Spleen (tissue), 11 donors: ENCODE measurements around the gene NDUFS2. TPM values are rescaled to one million over a fixed set of nuclear protein-coding genes. Genes with fewer than 3 reads are reported as not detected.
"Not testable (repeated sequence)": the region's sequence is repeated elsewhere in the genome, so short reads cannot be mapped to it uniquely, and the experiment has no call there.

ENCODE experiments used
- DNase-seq: peaks from one replicate; pipeline ENCODE4 v3.0.0-alpha.2; 2020
- H3K27ac ChIP-seq, 8 donors: fragments of 200-600 bp; sonication (generic) in 7 of 8; 1 replicate in 4 of 8; 2 replicates in 4 of 8; pipeline versions ENCODE4 v1.5.0 to v1.8.0; 2016 to 2021; ENCODE audit warnings: inconsistent platforms in 4 of 8, mild to moderate bottlenecking in 4 of 8, moderate library complexity in 1 of 8
- H3K27me3 ChIP-seq, 7 donors: fragments of 200-600 bp; sonication (generic) in 6 of 7; replicated peaks in 1 of 7; 1 replicate in 4 of 7; 2 replicates in 3 of 7; pipeline versions ENCODE4 v1.5.0 to v1.8.0; 2016 to 2021; ENCODE audit warnings: inconsistent platforms in 3 of 7, mild to moderate bottlenecking in 1 of 7
- H3K36me3 ChIP-seq, 6 donors: fragments of 200-600 bp; sonication (generic) in 5 of 6; 1 replicate in 4 of 6; 2 replicates in 2 of 6; pipeline versions ENCODE4 v1.5.0 to v1.8.0; 2016 to 2021; ENCODE audit warnings: inconsistent platforms in 2 of 6
- H3K4me1 ChIP-seq, 6 donors: fragments of 200-600 bp; sonication (generic) in 5 of 6; 1 replicate in 3 of 6; 2 replicates in 3 of 6; pipeline versions ENCODE4 v1.5.0 to v1.8.0; 2016 to 2021; ENCODE audit warnings: inconsistent platforms in 3 of 6
- H3K4me3 ChIP-seq, 8 donors: fragments of 200-600 bp; sonication (generic) in 7 of 8; 1 replicate in 4 of 8; 2 replicates in 4 of 8; pipeline versions ENCODE4 v1.5.0 to v1.8.0; 2016 to 2021; ENCODE audit warnings: inconsistent platforms in 4 of 8, mild to moderate bottlenecking in 4 of 8, moderate library complexity in 2 of 8
- H3K9me3 ChIP-seq, 8 donors: fragments of 200-600 bp; sonication (generic) in 7 of 8; 1 replicate in 4 of 8; 2 replicates in 4 of 8; pipeline versions ENCODE4 v1.5.0 to v1.8.0; 2016 to 2021; ENCODE audit warnings: inconsistent platforms in 4 of 8
- POLR2A ChIP-seq, 3 donors: fragments of 450-650 bp; IDR thresholded peaks; one replicate each; pipeline ENCODE4 v1.5.1; 2017; ENCODE audit warnings: antibody characterized with exemption in 3 of 3, mild to moderate bottlenecking in 1 of 3
- POLR2AphosphoS5 ChIP-seq, 3 donors: sonication (generic); formaldehyde crosslinking; IDR thresholded peaks; one replicate each; pipeline ENCODE4 v1.5.1; 2017; ENCODE audit warnings: antibody characterized with exemption in 3 of 3
- WGBS, 5 donors: extraction: QIAGEN DNeasy Blood & Tissue Kit in 3 of 5; methylation state at CpG; one replicate each; pipeline versions ENCODE4 v1.1.5 to v1.1.7; 2013 to 2018; 5-methylcytosine and 5-hydroxymethylcytosine counted together
- intact Hi-C: fragments of 100-400 bp; cut with DNase I; formaldehyde crosslinking; loops from one replicate; pipeline ENCODE4 v1.15.0; 2023; ENCODE audit warnings: low total_unique reads
- polyA plus RNA-seq, 3 donors: library from polyadenylated mRNA; stranded (reverse); fragments of 200-250 nt; gene quantifications; one replicate each; pipeline ENCODE4 v1.2.1, GENCODE V29; 2013
- total RNA-seq, 7 donors: library from RNA; depleted of rRNA in 3 of 7; stranded (reverse); fragments of >200 nt in 3 of 7; fragmentation: NEBNext Ultra II Directional in 4 of 7; extraction: Animal tissue kit (Norgen Biotek cat#: 25700) in 4 of 7; gene quantifications; one replicate each; pipeline versions ENCODE4 v1.1.0 to v1.2.1, GENCODE V29; 2016 to 2021
- TF ChIP-seq, protein P1 (sequence below), 11 experiments: fragments of 200-600 bp in 7 of 11; fragments of 450-650 bp in 4 of 11; sonication (generic) in 4 of 11; IDR thresholded peaks in 8 of 11; conservative IDR thresholded peaks in 3 of 11; 1 replicate in 7 of 11; 2 replicates in 4 of 11; pipeline versions ENCODE4 v1.4.0 to v1.8.0; 2016 to 2021; ENCODE audit warnings: antibody characterized with exemption in 11 of 11, inconsistent platforms in 4 of 11, mild to moderate bottlenecking in 1 of 11
- donor health status: healthy with polysubstance abuse.
- donor health status: DM: no; HTN: no; CAD: no; lungs with moderate emphysema.
- donor health status: DM: no; HTN: no; CAD: no.
- donor health status: Bipolar disorder and iron deficiency.
- donor health status: healthy.
- donor health status: DM: no; HTN: no; CAD: no.
- donor health status: DM: yes; HTN: yes; CAD: no.

Gene NDUFS2
- total and polyA plus RNA-seq, 10 donors = 27.0 to 110 (median 83.6) TPM

GRCh38 chr1:161251579-161251978 lies 49.4 kb downstream of the NDUFS2 start:
- TF ChIP-seq, protein P1, sequence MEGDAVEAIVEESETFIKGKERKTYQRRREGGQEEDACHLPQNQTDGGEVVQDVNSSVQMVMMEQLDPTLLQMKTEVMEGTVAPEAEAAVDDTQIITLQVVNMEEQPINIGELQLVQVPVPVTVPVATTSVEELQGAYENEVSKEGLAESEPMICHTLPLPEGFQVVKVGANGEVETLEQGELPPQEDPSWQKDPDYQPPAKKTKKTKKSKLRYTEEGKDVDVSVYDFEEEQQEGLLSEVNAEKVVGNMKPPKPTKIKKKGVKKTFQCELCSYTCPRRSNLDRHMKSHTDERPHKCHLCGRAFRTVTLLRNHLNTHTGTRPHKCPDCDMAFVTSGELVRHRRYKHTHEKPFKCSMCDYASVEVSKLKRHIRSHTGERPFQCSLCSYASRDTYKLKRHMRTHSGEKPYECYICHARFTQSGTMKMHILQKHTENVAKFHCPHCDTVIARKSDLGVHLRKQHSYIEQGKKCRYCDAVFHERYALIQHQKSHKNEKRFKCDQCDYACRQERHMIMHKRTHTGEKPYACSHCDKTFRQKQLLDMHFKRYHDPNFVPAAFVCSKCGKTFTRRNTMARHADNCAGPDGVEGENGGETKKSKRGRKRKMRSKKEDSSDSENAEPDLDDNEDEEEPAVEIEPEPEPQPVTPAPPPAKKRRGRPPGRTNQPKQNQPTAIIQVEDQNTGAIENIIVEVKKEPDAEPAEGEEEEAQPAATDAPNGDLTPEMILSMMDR (IDR thresholded peaks at IDR 0.05 in 8 of 11, conservative IDR thresholded peaks at IDR 0.05 in 3 of 11) = no peak
- no peak for TF ChIP-seq POLR2A (IDR thresholded peaks at IDR 0.05)
- no peak for TF ChIP-seq POLR2AphosphoS5 (IDR thresholded peaks at IDR 0.05)
- Histone ChIP-seq H3K36me3 (no peaks in the 10 kb centered on the region), H3K27me3 (no peaks in the 10 kb centered on the region), H3K4me1 (no peaks in the 10 kb centered on the region), H3K27ac (no peak overlapping the region), H3K4me3 (no peak overlapping the region), H3K9me3 (peaks cover 0 to 16% (median 7%) of the 10 kb centered on the region in 8 donors)
- intact Hi-C loops = no loop called here
- DNase-seq = no peak
- WGBS, 5 donors = 90 to 98% (median 97%) methylated on average over 8 of the region's 8 CpGs

GRCh38 chr1:161255302-161255701 lies 53.1 kb downstream of the NDUFS2 start:
- DNase-seq, intact Hi-C loops, H3K27ac ChIP-seq, H3K36me3 ChIP-seq, H3K4me3 ChIP-seq: not testable (repeated sequence)
- H3K9me3 ChIP-seq = peaks cover 0 to 24% (median 18%) of the 10 kb centered on the region in 8 donors
- peaks cover 4 to 37% (median 23%) of the 10 kb centered on the region in 7 donors for H3K27me3 ChIP-seq
- H3K4me1 ChIP-seq = peaks cover 0 to 16% (median 10%) of the 10 kb centered on the region in 6 donors
- WGBS, 5 donors = 63 to 88% (median 74%) methylated on average over 5 of the region's 5 CpGs

GRCh38 chr1:161255955-161256520 lies 53.9 kb downstream of the NDUFS2 start:
- WGBS, 5 donors = 88 to 91% (median 90%) methylated on average over 4 of the region's 4 CpGs
- Histone ChIP-seq H3K9me3 (peaks cover 0 to 22% (median 17%) of the 10 kb centered on the region in 8 donors), H3K4me1 (peaks cover 0 to 16% (median 12%) of the 10 kb centered on the region in 6 donors), H3K27me3 (peaks cover 4 to 44% (median 29%) of the 10 kb centered on the region in 7 donors)
- H3K36me3 ChIP-seq, intact Hi-C loops, DNase-seq, H3K4me3 ChIP-seq, H3K27ac ChIP-seq: not testable (repeated sequence)

DNA sequence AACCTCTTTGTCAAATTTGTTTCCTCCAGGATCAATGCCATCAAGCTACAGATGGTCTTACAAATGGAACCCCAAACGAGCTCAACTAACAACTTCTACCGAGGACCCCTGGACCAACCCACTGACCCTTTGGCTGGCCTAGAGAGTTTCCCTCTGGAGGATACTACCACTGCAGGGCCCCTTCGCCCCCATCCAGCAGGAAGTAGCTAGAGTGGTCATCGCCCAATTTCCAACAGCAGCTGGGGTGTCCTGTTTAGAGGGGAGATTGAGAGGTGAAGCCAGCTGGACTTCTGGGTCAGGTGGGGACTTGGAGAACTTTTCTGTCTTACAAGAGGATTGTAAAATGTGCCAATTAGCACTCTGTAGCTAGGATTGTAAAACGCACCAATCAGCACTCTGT lies 54.9 kb downstream of the NDUFS2 start:
- WGBS, 5 donors = 90 to 97% (median 93%) methylated on average over 4 to 5 of the region's 5 CpGs
- intact Hi-C loops = not testable (repeated sequence)

DNA sequence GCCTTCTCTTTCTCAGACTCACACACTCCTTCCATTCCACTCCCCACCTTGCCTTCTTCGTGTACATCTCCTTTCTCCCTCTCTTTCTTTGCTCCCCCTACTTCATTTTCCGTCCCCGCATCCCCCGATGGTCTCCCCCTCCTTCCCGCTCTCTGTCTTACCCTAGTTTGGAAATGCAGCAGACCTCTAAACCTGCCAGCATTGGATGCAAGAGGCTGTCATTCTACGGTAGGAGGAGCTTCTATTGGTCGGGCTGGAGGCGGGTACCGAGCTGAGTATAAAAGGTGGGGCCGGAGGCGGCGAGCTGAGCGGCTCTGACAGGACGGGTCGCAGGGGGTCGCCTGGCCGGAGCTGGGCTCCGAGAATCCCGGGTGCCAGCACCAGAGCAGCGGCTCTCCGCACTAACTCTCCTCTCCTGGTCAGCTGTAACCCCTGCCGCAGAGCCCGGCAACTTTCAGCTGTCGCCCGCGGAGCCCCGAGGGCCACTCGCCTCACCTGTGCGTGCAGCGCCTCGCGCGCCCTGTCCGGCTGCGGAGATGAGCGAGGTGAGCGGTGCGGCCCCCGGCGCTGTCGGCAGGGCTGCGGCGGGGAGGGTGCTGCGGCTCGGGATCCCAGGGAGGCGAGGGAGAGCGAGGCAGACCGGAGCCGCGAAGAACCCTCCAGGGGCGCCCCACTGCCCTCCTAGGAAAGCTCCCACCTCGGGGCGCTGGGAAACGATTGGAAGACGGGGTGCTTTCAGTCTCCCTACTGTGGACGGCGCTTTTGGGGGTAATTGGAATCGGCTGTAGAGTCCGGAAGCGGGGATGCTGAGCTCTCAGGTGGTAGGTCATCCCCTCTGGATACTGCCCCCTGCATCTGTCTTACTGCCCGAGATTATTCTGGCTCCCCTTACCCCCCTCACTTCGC lies 56.5 kb downstream of the NDUFS2 start, which contains the start of gene PCP4L1:
Gene PCP4L1 (plus strand): TSS at position 307 of the 906 bp plus-strand sequence. CDS start 230 bp downstream, at position 537.
- Histone ChIP-seq H3K4me1 (peaks cover 0 to 16% (median 12%) of the 10 kb centered on the region in 6 donors), H3K4me3 (peak within 1 kb of the TSS; percentile 27 to 67 (median 35)), H3K27me3 (peaks cover 4 to 60% (median 31%) of the 10 kb centered on the region in 7 donors), H3K9me3 (peaks cover 0 to 22% (median 17%) of the 10 kb centered on the region in 8 donors), H3K36me3 (no peaks in the 10 kb centered on the region), H3K27ac (no peak within 1 kb of the TSS)
- peak; percentile 73 for DNase-seq
- TF ChIP-seq, protein P1 (IDR thresholded peaks at IDR 0.05 in 8 of 11, conservative IDR thresholded peaks at IDR 0.05 in 3 of 11) = no peak
- WGBS, 5 donors = 3 to 7% (median 5%) methylated on average over 45 to 62 of the region's 62 CpGs
- intact Hi-C loops = no loop called here

More for the DNA sequence above, 54.9 kb downstream of the NDUFS2 start:
- Histone ChIP-seq H3K27me3 (peaks cover 4 to 54% (median 31%) of the 10 kb centered on the region in 7 donors), H3K4me1 (peaks cover 0 to 16% (median 12%) of the 10 kb centered on the region in 6 donors), H3K4me3 (peak overlapping the region in 1 of 8 donors; percentile 13), H3K9me3 (peaks cover 0 to 22% (median 17%) of the 10 kb centered on the region in 8 donors)
- H3K36me3 ChIP-seq, H3K27ac ChIP-seq, DNase-seq: not testable (repeated sequence)
